HG02943 (cell line): Measurements from ENCODE around the gene TACC3.

Source experiments
- ATAC-seq: cut with Tn5 transposase; IDR thresholded peaks from one replicate; pipeline ENCODE4 v1.9.1; 2021; ENCODE audit warnings: mild to moderate bottlenecking, low read depth, moderate library complexity; ENCODE audit not compliant: unreplicated experiment

TACC3 gene

GRCh38 chr4:1756893-1757779 lies 35.8 kb downstream of the TACC3 start:
- no peak for ATAC-seq

- ATAC-seq = no peak
Measured at GRCh38 chr4:1757836-1758235, 36.5 kb downstream of the TACC3 start.

DNA sequence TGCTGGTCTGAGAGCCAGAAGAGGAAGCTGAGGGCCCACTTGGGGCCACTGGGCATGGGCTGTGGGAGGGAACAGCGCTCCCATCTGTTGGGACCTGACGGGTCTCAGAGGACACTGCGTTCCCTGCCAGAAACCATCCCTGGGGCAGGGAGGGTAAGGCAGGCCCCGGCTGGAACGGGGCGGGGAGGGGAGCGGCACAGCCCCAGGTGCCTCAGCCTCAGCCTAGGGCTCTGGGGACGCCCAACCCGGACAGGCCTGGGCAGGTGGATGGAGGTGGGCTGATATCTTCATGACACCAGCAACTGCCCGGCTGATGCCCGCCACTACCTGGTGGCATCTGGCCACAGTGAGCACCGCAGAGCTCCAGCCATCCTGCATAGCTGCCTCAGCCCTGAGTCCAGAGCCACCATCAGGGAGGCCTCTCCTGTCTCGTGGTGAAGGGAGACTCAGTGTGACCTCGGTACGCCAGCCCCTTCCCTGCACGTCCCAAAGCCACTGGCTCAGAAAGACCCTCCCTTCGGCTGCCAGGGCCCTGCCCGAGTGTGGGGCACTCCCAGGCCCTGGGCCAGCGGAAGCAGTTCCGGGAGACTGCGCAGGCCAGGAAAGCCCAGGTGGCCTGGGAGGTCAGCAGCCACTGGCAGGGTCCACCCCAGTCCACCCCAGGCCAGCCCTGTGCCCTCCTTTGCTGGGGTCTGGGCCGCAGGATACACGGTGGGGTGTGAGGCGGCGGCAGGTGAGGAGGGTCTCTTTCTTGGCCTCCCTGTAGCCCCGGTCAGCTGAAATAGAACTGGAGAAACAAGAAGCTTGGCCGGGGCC lies 37.2 kb downstream of the TACC3 start:
- ATAC-seq = no peak

DNA sequence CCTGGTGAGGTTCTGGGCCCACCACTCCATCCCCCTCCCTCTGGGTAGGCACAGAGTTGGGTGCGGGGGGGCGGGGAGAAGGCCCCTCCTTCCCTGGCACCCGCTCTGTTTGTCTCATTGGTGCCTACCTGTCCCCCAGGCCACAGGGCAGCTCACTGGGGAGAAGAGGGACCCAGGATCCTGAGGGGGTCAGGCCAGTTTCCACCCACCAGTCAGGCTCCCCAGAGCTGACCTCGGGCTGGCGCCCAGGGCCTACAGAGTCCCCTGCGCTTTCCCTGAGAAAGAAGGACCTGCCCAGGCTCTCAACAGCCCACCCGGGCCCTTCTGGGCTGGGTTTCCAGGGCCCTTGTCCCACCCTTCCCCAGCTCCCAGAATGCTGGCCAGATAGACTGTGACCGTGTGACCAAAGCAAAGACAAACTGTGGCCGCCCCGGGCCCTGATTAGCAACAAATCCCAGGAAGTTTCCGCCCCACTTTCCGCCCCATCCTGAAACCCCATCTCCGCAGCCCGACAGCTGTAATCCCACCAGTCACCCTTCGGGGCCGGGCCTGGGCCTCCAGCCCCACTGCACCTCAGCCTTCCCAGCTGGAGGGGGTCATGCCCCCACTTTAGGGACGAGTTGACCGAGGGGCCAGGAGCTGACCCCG lies 38.0 kb downstream of the TACC3 start:
- ATAC-seq = no peak

- no peak for ATAC-seq
Measured at GRCh38 chr4:1759818-1760223, 38.5 kb downstream of the TACC3 start.

DNA sequence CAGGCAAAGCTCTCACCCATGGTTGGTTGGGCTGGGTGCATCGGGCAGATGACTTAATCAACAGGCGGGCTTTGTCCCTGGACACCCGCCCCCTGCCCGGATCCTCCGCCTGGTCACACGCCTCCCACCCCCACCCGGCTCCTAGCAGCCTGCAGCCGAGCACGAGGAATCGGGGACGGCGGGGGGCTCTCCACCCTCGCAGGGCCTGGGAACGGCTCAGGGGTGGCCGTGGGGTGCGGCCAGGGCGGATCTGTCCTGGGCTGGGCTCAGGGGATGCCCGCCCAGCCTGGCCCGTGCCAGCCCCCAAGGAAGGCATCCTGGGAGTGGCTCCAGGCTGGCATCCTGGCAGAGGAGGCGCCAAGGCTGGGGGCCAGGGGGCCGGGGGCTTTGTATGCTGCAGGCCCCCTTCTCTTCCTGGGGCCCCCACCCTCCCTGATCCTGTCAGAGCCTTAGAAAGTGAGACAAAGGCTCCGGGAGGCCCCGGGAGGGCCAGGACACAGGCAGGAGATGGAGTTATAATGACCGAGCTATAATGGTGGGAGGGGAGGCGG lies 39.3 kb downstream of the TACC3 start:
- no peak for ATAC-seq

DNA sequence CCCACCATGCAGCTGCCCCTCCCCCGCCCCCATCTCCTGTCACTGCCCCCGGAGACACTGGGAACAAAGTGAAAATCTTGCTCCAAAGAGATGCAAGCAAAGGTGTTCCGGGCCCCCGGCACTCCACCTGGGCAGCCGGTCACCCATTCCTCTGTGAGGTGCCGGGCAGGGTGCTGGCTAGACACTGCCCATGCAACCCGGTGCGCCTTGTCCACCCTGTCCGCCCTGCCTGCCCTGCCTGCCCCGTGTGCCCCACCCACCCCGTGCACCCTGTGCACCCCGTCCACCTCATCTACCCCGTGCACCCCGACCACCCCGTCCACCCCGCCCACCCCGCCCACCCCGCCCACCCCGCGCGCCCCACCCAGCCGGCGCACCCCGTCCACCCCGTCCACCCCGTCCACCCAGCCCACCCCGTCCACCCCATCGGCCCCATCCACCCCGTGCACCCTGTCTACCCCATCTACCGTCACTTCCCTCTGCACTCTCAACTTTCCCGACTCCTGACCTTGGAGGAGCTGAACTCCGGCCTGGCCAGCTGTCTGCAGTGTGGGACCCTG lies 39.9 kb downstream of the TACC3 start:
- no peak for ATAC-seq

- no peak for ATAC-seq
Measured at GRCh38 chr4:1762264-1763010, 41.1 kb downstream of the TACC3 start.

GRCh38 chr4:1763070-1763549 lies 41.8 kb downstream of the TACC3 start:
- ATAC-seq = no peak

DNA sequence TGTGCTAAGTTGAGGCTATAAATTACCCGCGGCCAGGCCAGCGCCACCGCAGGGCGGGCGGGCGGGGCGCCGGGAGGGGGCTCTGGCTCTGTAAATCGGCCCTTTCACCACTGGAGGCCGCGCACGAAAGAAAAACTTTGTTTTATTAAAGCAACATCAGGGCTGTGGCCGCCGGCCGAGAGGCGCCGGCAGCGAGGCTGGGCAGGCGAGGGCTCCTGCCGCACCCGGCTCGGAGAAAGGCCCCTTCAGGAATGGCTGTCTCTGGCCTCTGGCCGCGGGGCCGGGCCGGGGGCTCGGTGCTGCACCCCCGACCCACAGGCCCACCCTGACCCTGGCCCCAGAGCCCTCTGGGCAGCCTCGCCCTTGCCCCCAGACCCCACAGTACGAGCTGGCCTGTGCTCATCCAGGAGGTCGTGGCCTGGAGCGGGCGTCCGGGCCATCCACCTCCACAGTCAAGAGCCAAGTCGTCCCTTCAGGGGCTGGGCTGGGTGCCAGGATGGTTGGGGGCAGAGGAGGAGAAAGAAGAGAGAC lies 42.3 kb downstream of the TACC3 start:
- no peak for ATAC-seq

DNA sequence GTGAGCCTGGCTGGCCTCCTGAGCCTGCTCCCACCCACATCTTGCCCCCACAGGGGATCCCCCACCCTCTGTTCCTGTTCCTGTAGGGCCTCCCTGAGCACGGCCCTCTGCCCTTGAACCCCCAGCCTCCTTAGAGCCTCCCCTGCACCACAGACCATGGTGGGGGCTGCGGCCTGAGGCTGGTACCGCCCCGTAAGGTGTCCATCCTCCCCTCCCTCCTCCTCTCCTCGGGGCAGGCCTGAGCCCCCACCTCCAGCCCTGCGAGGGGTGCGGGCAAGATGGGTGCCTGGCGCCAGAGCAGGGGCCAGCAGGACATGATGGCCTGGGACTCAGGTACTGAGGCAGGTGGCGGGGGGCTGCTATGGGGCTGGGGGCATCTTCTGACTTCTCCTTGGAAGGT lies 43.3 kb downstream of the TACC3 start:
- ATAC-seq = no peak

DNA sequence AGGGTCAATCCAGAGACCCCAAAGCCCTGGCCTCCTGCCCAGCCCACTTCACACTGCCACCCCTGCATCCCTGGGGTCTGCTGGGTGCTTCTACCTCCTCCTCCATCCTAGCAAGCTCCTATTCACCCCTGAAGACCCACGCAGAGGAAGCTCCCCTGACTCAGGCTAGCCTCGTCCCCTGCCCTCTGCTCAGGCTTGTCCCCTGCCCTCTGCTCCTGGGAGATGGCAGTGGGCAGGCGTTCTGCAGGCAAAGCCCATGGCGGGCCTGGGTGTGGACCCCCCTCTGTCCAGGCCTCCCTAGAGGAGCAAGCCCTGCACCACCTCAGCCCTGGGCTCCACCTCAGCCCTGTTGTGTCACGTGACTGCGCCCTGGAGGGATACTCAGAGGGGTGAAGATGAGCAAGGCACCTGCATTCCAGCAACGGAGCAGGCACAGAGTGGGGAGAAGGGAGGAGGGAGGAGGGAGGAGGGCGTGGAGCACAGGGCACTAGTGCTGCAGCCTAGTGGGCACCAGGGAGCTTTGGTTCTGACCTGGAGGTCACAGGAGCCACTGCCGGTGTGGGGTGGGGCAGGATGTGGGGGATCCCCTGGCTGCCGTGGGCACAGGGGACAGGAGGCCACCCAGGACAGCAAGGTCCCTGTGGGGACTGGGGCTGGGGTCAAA lies 44.2 kb downstream of the TACC3 start:
- no peak for ATAC-seq

DNA sequence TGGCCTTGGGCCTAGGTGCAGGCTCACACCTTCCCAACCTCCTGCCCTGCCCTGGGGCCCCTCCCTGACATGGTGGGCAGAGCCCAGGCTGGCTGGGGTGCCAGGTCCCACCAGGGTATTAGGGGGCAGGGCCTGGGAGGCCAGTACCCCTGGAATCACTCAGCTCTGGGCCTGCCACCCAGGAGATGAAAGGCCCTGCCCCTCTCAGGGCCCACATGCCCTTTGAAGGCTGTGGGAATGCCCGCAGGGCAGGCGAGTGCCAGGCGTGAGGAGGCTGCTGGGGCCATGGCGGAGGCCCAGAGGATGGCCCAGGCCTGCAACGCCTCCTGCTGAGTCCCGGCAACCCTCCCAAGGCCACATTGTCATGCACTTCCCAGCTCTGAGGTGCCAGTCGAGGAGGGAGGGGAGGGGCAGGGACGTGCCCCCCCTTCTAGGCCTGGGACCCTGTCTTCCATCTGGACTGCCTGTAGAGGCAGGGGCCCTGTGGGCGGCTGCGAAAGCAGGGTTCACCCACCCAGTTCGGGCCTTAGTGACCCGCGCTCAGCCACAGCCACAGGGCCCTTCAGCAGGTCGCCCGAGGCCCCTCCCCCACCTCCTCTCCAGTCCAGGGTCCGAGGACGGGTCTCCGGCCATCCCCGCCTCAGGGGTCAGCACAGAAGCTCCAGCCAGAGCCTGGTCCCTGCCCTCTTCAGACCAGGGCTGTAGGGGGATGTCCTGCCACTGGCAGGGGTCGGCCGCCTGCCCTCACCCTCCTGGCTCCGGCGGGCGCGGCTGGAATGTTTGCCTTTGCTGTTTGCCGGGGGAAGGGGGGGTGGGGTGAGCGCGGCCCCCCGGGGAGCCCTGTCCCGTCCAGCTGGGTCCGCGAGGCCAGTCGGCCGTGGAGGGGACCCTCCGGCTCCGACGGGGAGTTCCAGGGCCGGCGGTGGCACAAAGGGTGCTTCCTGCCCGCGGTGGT lies 45.1 kb downstream of the TACC3 start:
- ATAC-seq = no peak

GRCh38 chr4:1767061-1767769 lies 45.9 kb downstream of the TACC3 start:
- no peak for ATAC-seq

DNA sequence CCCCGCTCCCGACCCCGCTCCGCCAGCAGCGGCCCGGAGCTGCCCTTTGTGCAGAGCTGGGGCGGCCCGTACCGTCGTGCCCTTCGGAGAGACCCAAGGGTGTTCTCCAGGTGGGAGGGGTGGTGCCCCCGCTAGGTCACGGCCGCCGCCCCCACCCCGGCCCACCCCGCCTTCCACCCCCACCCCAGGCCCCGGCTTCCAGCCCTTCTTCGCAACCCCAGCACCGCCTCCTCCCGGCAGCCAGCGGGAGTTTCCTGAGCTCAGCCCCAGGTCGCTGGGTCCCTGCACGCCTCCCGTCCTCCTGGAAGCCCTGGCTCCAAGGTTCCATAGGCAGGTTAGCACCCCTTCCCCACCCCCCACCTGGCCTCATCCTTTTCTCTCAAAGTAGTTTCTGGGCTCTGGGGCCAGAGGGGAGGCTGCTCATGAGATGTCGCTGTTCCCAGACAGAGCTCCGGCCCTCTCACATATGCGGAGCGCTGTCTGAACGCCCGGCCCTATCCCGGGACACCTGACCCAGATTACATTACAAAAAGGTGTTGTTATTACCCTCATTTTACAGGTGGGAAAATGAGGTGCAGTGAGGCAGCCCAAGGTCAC lies 46.5 kb downstream of the TACC3 start:
- no peak for ATAC-seq

DNA sequence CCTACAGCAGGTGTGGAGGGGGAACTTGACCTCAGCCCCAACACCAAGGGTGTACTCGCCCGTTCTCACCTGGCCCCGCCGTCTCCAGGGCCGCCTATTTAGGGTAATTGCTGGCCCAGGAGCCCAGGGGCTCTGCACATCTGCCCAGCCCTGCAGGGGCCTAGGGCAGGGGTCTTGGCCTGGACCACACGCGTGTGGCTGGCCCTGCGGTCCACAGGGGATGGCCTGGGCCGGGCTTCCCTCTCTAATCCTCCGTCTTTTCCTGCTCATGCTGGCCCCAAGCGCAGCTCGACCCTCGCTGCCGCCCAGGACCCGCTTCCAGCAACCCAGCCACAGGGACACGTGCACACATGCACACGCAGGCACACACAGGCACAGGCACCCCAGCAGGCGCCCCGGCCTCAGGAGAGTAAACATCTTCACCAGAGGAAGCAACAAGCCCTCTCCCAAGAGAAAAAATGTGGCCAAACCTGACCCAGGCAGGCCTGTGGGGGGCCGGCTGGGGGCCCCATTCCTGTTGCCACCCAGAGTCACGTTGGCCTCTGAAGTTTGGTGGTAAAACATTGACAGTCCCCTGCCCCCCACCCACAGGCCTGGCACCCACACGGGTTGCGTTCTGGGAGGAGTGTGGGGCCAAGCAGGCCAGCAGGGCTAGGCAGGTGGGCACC lies 47.2 kb downstream of the TACC3 start:
- ATAC-seq = no peak
